GM21786 (cell line): ENCODE data around the gene BLMH.

Experiments
- ATAC-seq: cut with Tn5 transposase; IDR thresholded peaks from one replicate; pipeline ENCODE4 v1.9.1; 2021; ENCODE audit not compliant: unreplicated experiment

BLMH gene

DNA sequence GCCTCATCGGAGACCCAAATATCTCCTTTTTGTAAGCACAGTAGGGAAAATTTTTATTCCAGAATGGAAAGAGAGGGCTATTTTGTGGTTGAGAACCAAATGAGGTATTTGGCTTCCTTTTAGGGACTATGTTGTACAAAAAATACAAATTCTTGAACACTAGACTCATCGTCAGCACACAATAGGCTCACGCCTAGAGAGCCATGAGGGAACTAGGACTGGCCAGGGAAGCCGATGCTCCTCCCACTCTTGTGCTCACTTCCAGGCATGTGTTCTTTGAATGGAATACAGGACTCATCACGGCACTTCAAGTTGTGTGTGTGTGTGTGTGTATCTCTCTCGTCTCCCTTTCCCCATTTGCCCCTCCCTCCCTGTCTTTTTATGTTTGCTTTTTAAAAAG lies 17.8 kb upstream of the BLMH start:
- no peak for ATAC-seq

- no peak for ATAC-seq
These were observed 16.7 kb upstream of the BLMH start for GRCh38 chr17:30308406-30308805.

DNA sequence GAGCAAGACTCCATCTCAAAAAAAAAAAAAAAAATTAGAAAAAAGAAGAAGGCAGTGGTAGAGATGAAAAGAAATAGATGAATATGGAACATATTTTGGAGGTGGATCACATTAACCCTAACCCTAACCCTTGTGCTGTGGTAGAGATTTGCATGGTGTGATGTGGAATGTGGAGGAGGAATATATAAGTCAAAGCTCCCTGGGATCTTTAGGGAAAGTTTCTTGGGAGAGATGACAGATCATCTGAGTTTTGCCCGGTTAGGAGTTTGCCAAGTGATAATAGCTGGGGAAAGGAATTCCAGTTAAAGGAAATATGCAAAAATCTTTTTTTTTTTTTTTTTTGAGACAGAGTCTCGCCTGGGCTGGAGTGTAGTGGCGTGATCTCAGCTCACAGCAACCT lies 13.0 kb upstream of the BLMH start:
- ATAC-seq, result no peak

GRCh38 chr17:30302241-30302640 lies 10.5 kb upstream of the BLMH start:
- ATAC-seq, result no peak

GRCh38 chr17:30300818-30301217 lies 9.1 kb upstream of the BLMH start:
- no peak for ATAC-seq

- ATAC-seq, result no peak
These were observed 7.3 kb upstream of the BLMH start for GRCh38 chr17:30299000-30299399.

- ATAC-seq, result no peak
These were observed 6.0 kb upstream of the BLMH start for GRCh38 chr17:30297715-30298114.

DNA sequence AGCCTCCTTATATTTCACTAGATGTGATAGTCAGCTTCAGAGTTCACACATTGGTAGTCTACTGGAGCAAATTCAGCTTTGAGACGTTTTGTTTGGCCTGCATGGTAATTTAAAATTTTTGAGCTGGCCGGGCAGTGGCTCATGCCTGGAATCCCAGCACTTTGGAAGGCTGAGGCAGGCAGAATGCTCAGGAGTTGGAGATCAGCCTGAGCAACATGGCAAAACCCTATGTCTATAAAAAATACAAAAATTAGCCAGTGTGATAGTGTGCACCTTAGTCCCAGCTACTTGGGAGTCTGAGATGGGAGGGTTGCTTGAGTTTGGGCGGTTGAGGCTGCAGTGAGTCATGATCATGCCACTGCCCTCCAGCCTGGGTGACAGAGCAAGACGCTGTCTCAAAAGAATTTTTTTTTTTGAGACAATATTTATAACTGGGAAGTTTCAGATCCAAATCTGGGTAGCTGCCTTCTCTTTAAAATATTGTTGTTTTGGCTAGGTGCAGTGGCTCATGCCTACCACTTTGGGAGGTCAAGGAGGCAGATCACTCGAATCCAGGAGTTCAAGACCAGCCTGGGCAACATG lies 4.8 kb upstream of the BLMH start:
- ATAC-seq, result no peak

DNA sequence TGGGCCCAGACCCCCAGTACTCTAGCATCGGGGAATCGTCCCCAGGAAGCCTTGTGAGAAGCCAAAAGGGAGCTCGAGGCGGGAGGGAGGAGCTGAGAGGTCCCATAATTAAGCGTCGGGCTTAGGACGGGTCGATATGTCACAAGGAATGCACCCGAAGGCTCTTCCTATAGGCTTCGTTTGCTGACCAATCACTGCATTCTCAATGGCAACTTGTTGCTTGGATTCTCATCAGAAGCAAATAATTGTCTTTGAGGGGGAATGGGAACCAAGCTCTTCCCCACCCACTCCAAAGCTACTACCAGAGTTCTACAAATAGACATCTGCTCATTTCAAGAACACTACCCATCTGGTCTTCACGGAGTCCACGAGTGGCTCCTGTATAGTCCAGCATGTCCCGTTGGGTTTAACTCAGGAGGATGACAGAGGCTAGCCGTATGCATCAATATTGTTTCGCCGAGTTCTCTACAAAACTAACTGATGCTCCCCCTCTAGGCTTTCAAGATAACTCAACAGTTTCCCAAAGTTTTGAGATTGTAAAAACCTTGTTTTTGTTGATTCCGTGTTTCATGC lies 628 bp upstream of the BLMH start:
- no peak for ATAC-seq

- ATAC-seq, result peak; percentile 37
These were observed 825 bp downstream of the BLMH start for GRCh38 chr17:30290696-30291542.

GRCh38 chr17:30290077-30290476 lies 1.7 kb downstream of the BLMH start:
- ATAC-seq, result no peak

DNA sequence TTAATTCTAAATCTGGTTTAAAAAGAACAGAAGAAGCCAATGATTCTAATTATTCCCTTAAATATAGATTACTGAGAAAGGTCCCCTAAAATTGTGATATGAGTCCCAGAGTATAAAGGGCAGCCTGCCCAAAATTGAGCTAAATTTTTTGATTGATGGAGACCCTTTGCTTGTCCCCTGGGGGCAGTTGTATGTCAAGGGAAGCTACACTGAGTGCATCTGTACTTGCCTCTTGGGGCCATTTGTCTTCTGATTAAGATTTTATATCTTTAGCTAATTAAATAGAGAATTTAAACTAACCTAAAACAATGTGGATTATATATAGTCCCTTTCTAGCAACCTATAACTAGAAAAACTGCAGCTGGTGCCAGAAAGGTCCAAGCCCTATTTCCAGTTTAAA lies 12.6 kb downstream of the BLMH start:
- no peak for ATAC-seq

GRCh38 chr17:30278032-30278431 lies 13.7 kb downstream of the BLMH start:
- no peak for ATAC-seq

GRCh38 chr17:30275911-30276310 lies 15.8 kb downstream of the BLMH start:
- ATAC-seq, result no peak

DNA sequence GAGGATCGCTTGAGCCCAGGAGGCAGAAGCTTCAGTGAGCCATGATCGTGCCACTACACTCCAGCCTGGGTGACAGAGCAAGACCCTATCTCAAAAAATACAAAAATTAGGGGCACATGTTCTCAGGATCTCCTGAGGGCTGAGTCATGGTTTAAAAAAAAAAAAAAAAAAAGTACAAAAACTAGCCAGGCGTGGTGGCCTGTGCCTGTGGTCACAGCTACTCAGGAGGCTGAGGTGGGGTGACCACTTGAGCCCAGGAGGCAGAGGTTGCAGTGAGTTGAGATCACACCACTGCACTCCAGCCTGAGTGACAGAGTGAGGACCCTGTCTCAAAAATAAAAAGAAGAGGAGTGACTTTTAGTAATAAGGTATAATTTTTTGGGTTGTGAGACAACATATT lies 16.9 kb downstream of the BLMH start:
- no peak for ATAC-seq

- no peak for ATAC-seq
These were observed 18.4 kb downstream of the BLMH start for GRCh38 chr17:30273373-30273772.

- no peak for ATAC-seq
These were observed 20.6 kb downstream of the BLMH start for GRCh38 chr17:30271102-30271501.

DNA sequence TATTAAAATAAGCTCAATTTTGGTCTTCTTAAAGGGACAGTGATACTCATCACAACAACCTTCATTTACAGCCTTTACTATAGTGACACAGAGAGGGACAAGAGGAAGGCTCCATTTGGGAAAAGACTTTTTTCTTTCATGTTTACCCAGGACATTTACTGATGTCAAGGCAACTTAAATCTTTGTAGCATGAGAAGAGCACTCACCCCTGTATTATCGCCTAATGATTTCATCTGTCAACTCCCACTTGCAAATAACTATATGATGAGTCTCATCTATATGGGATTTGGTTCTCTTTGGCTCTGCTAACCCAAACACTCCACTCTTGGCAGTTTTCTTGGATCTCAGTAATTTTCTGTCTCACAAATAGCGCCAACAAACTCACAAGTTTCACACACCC lies 24.1 kb downstream of the BLMH start:
- ATAC-seq, result no peak

GRCh38 chr17:30263552-30264333 lies 28.0 kb downstream of the BLMH start:
- ATAC-seq, result no peak

DNA sequence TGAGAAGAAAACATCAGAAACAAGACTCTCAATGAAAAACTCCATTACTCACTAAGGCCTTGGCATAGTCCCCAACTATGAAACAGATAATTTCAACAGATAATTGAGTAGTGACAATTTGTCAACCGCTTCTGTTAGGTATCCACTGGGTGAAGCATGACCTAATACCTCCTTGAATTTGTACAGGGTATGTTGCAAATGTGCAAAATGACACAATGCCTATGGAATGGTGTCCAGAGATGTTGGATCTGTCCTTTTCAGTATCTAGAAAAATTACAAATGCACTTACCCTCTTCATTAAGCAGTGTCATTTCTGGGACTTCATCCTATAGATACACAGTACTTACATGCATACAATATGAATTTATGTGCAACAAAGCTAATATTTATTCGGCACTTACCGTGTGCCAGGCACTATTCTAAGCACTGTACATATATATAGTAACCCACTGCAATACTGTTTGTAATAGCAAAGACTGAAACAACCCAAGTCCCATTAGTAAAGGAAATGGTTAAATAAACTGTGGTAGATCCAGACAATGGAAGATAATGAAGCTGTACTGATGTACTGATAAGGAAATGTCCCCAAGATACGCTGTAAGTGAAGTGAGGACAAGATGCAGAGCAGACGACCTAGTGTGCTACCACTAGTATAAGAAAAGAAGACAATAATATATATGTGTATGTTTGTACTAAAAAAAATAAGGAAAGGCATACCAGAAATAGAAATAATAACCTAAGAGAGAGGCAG lies 34.8 kb downstream of the BLMH start:
- no peak for ATAC-seq

GRCh38 chr17:30254150-30254549 lies 37.6 kb downstream of the BLMH start:
- ATAC-seq, result no peak
